Activated T-cell treated with anti-CD3 and anti-CD28 coated beads, Interleukin-2, amount 50 U/mL, for 72 hours (primary cell): ENCODE data around the gene EIF2B2. TPM values are rescaled to one million over a fixed set of nuclear protein-coding genes. Genes with fewer than 3 reads are reported as not detected.

Experiments
- ATAC-seq, 2 donors: fragments of 150-1000 bp; cut with Tn5 transposase; replicated peaks in 1 of 2; 2 replicates each; pipeline ENCODE4 v1.10.0; 2021; ENCODE audit warnings: moderate library complexity in 2 of 2, mild to moderate bottlenecking in 1 of 2
- DNase-seq, 2 donors: peaks; one replicate each; pipeline ENCODE4 v3.0.0; 2021 to 2022; ENCODE audit warnings: mixed read lengths in 1 of 2
- H3K27ac Mint-ChIP-seq: one replicate; pipeline ENCODE4 v1.8.0; 2022; ENCODE audit warnings: mild to moderate bottlenecking, moderate library complexity, mixed read lengths
- H3K27me3 Mint-ChIP-seq: one replicate; pipeline ENCODE4 v1.8.0; 2022; ENCODE audit warnings: low read depth, mixed read lengths
- H3K36me3 Mint-ChIP-seq, 2 donors: one replicate each; pipeline ENCODE4 v1.8.0; 2022; ENCODE audit warnings: mixed read lengths in 2 of 2, mild to moderate bottlenecking in 1 of 2; ENCODE audit not compliant: insufficient read depth in 2 of 2
- H3K4me1 Mint-ChIP-seq: one replicate; pipeline ENCODE4 v1.8.0; 2022; ENCODE audit warnings: low read depth, mixed read lengths
- H3K4me3 Mint-ChIP-seq, 2 donors: one replicate each; pipeline ENCODE4 v1.8.0; 2022; ENCODE audit warnings: mild to moderate bottlenecking in 2 of 2, mixed read lengths in 2 of 2, moderate library complexity in 2 of 2
- H3K9me3 Mint-ChIP-seq, 2 donors: one replicate each; pipeline ENCODE4 v1.8.0; 2022; ENCODE audit warnings: mixed read lengths in 2 of 2
- total RNA-seq, 2 donors: library from RNA; stranded (reverse); gene quantifications; one replicate each; pipeline ENCODE4 v1.2.3, GENCODE V29; 2022

Gene EIF2B2
- 10 to 100 TPM; 50.3 to 68.5 TPM for total RNA-seq

- H3K36me3 Mint-ChIP-seq, result peaks cover 5 to 27% of the 10 kb centered on the region in 2 donors
- H3K4me3 Mint-ChIP-seq, result peak within 1 kb of the TSS; percentile 82 to 95
- H3K4me1 Mint-ChIP-seq, result peaks cover 47% of the 10 kb centered on the region
- peak within 1 kb of the TSS; percentile 78 for H3K27ac Mint-ChIP-seq
- H3K27me3 Mint-ChIP-seq, result no peaks in the 10 kb centered on the region
- peaks cover 2 to 3% of the 10 kb centered on the region in 2 donors for H3K9me3 Mint-ChIP-seq
- ATAC-seq (peak; percentile 98), DNase-seq (peak; percentile 99)
Measured at GRCh38 chr14:75002392-75003249, at the start of gene EIF2B2. TSS of gene EIF2B2 (plus strand) at chr14:75002921. CDS start at chr14:75002991, 70 bp downstream.

- peaks cover 14% of the 10 kb centered on the region for H3K27me3 Mint-ChIP-seq
- ATAC-seq, result no peak
- H3K27ac Mint-ChIP-seq, result no peak overlapping the region
- DNase-seq, result no peak
- H3K4me3 Mint-ChIP-seq, result no peak overlapping the region
- no peaks in the 10 kb centered on the region for H3K36me3 Mint-ChIP-seq
- no peaks in the 10 kb centered on the region for H3K9me3 Mint-ChIP-seq
- H3K4me1 Mint-ChIP-seq, result no peaks in the 10 kb centered on the region
Measured at GRCh38 chr14:74953686-74954085, 49.0 kb upstream of the EIF2B2 start.

- H3K27ac Mint-ChIP-seq, result no peak overlapping the region
- H3K4me3 Mint-ChIP-seq, result no peak overlapping the region
- H3K36me3 Mint-ChIP-seq, result no peaks in the 10 kb centered on the region
- H3K4me1 Mint-ChIP-seq, result no peaks in the 10 kb centered on the region
- H3K27me3 Mint-ChIP-seq, result peaks cover 14% of the 10 kb centered on the region
- ATAC-seq (no peak), DNase-seq (no peak)
- H3K9me3 Mint-ChIP-seq, result no peaks in the 10 kb centered on the region
Measured at GRCh38 chr14:74954232-74954946, 48.3 kb upstream of the EIF2B2 start.

GRCh38 chr14:74954947-74955228, 47.8 kb upstream of the EIF2B2 start:
- ATAC-seq, result no peak
- peak overlapping the region; percentile 68 to 72 for H3K4me3 Mint-ChIP-seq

GRCh38 chr14:74955229-74956026, 47.3 kb upstream of the EIF2B2 start, which contains the start of gene PGF:
TSS of gene PGF (minus strand) at chr14:74955597. CDS start at chr14:74955242, 355 bp downstream.
- H3K36me3 Mint-ChIP-seq, result no peaks in the 10 kb centered on the region
- ATAC-seq (peak; percentile 75 to 79), DNase-seq (peak; percentile 38 to 39)
- no peak within 1 kb of the TSS for H3K27ac Mint-ChIP-seq
- peak within 1 kb of the TSS; percentile 68 to 72 for H3K4me3 Mint-ChIP-seq
- H3K9me3 Mint-ChIP-seq, result no peaks in the 10 kb centered on the region
- no peaks in the 10 kb centered on the region for H3K4me1 Mint-ChIP-seq
- H3K27me3 Mint-ChIP-seq, result peaks cover 14% of the 10 kb centered on the region

More at GRCh38 chr14:74954947-74955228, 47.8 kb upstream of the EIF2B2 start:
- no peaks in the 10 kb centered on the region for H3K36me3 Mint-ChIP-seq
- DNase-seq, result no peak
- no peak overlapping the region for H3K27ac Mint-ChIP-seq
- no peaks in the 10 kb centered on the region for H3K4me1 Mint-ChIP-seq
- no peaks in the 10 kb centered on the region for H3K9me3 Mint-ChIP-seq
- H3K27me3 Mint-ChIP-seq, result peaks cover 14% of the 10 kb centered on the region

- peaks cover 14% of the 10 kb centered on the region for H3K27me3 Mint-ChIP-seq
- no peak for ATAC-seq
- H3K27ac Mint-ChIP-seq, result no peak overlapping the region
- H3K9me3 Mint-ChIP-seq, result no peaks in the 10 kb centered on the region
- no peaks in the 10 kb centered on the region for H3K36me3 Mint-ChIP-seq
- DNase-seq, result no peak
- H3K4me3 Mint-ChIP-seq, result peak overlapping the region; percentile 19 to 50
- no peaks in the 10 kb centered on the region for H3K4me1 Mint-ChIP-seq
Measured at GRCh38 chr14:74956027-74956279, 46.8 kb upstream of the EIF2B2 start.

GRCh38 chr14:74956280-74957072, 46.2 kb upstream of the EIF2B2 start:
- Mint-ChIP-seq H3K27ac (no peak overlapping the region), H3K9me3 (no peaks in the 10 kb centered on the region), H3K27me3 (peaks cover 14% of the 10 kb centered on the region), H3K4me3 (peak overlapping the region; percentile 1 to 19), H3K4me1 (no peaks in the 10 kb centered on the region), H3K36me3 (no peaks in the 10 kb centered on the region)
- no peak for DNase-seq
- ATAC-seq, result no peak

- no peak overlapping the region for H3K27ac Mint-ChIP-seq
- no peaks in the 10 kb centered on the region for H3K36me3 Mint-ChIP-seq
- peaks cover 8% of the 10 kb centered on the region for H3K27me3 Mint-ChIP-seq
- no peak for DNase-seq
- no peaks in the 10 kb centered on the region for H3K9me3 Mint-ChIP-seq
- no peak overlapping the region for H3K4me3 Mint-ChIP-seq
- H3K4me1 Mint-ChIP-seq, result peaks cover 12% of the 10 kb centered on the region
- ATAC-seq, result no peak
Measured at GRCh38 chr14:74959596-74960180, 43.0 kb upstream of the EIF2B2 start.

GRCh38 chr14:74960736-74961135, 42.0 kb upstream of the EIF2B2 start:
- H3K4me1 Mint-ChIP-seq, result peaks cover 12% of the 10 kb centered on the region
- H3K27ac Mint-ChIP-seq, result no peak overlapping the region
- ATAC-seq (no peak), DNase-seq (no peak)
- H3K36me3 Mint-ChIP-seq, result no peaks in the 10 kb centered on the region
- H3K27me3 Mint-ChIP-seq, result peaks cover 8% of the 10 kb centered on the region
- H3K4me3 Mint-ChIP-seq, result no peak overlapping the region
- no peaks in the 10 kb centered on the region for H3K9me3 Mint-ChIP-seq

- Mint-ChIP-seq H3K27me3 (peaks cover 4% of the 10 kb centered on the region), H3K4me1 (peaks cover 17% of the 10 kb centered on the region), H3K4me3 (no peak overlapping the region), H3K9me3 (no peaks in the 10 kb centered on the region), H3K36me3 (no peaks in the 10 kb centered on the region), H3K27ac (no peak overlapping the region)
- ATAC-seq (no peak), DNase-seq (no peak)
Measured at GRCh38 chr14:74961238-74961911, 41.3 kb upstream of the EIF2B2 start.

- no peak for ATAC-seq
Measured at GRCh38 chr14:74962046-74962445, 40.7 kb upstream of the EIF2B2 start.

GRCh38 chr14:74962493-74962892, 40.2 kb upstream of the EIF2B2 start:
- no peak for ATAC-seq
- H3K9me3 Mint-ChIP-seq, result no peaks in the 10 kb centered on the region
- no peak overlapping the region for H3K4me3 Mint-ChIP-seq
- peaks cover 21% of the 10 kb centered on the region for H3K4me1 Mint-ChIP-seq
- no peaks in the 10 kb centered on the region for H3K27me3 Mint-ChIP-seq
- no peak overlapping the region for H3K27ac Mint-ChIP-seq
- H3K36me3 Mint-ChIP-seq, result no peaks in the 10 kb centered on the region
- DNase-seq, result no peak

More at GRCh38 chr14:74962046-74962445, 40.7 kb upstream of the EIF2B2 start:
- no peak overlapping the region for H3K4me3 Mint-ChIP-seq
- no peak overlapping the region for H3K27ac Mint-ChIP-seq
- no peak for DNase-seq
- H3K36me3 Mint-ChIP-seq, result no peaks in the 10 kb centered on the region
- H3K4me1 Mint-ChIP-seq, result peaks cover 21% of the 10 kb centered on the region
- H3K27me3 Mint-ChIP-seq, result no peaks in the 10 kb centered on the region
- H3K9me3 Mint-ChIP-seq, result no peaks in the 10 kb centered on the region
